Neuron (in vitro differentiated cells): ENCODE data around the gene AVPR2.

Source experiments
- H2AFZ ChIP-seq: one replicate; pipeline ENCODE4 v1.6.1; 2013; ENCODE audit warnings: low read depth, mild to moderate bottlenecking, inconsistent platforms, low read length, moderate library complexity
- H3K27me3 ChIP-seq: one replicate; pipeline ENCODE4 v1.6.1; 2013; ENCODE audit warnings: low read length; ENCODE audit not compliant: insufficient read depth
- H3K36me3 ChIP-seq: one replicate; pipeline ENCODE4 v1.6.1; 2013; ENCODE audit warnings: low read length; ENCODE audit not compliant: insufficient read depth
- H3K4me1 ChIP-seq: one replicate; pipeline ENCODE4 v1.6.1; 2013; ENCODE audit warnings: low read length; ENCODE audit not compliant: insufficient read depth
- H3K4me3 ChIP-seq: 2 replicates; pipeline ENCODE4 v1.5.1; 2013; ENCODE audit warnings: mild to moderate bottlenecking, low read length, moderate library complexity
- H3K9me3 ChIP-seq: one replicate; pipeline ENCODE4 v1.6.1; 2013; ENCODE audit warnings: low read length

Gene AVPR2

GRCh38 chrX:153919281-153919680, 14.8 kb downstream of the AVPR2 start:
- no peak overlapping the region for H3K4me3 ChIP-seq
- no peaks in the 10 kb centered on the region for H3K36me3 ChIP-seq
- no peak overlapping the region for H2AFZ ChIP-seq
- no peaks in the 10 kb centered on the region for H3K9me3 ChIP-seq
- H3K4me1 ChIP-seq = peaks cover 10% of the 10 kb centered on the region
- peaks cover 19% of the 10 kb centered on the region for H3K27me3 ChIP-seq

DNA sequence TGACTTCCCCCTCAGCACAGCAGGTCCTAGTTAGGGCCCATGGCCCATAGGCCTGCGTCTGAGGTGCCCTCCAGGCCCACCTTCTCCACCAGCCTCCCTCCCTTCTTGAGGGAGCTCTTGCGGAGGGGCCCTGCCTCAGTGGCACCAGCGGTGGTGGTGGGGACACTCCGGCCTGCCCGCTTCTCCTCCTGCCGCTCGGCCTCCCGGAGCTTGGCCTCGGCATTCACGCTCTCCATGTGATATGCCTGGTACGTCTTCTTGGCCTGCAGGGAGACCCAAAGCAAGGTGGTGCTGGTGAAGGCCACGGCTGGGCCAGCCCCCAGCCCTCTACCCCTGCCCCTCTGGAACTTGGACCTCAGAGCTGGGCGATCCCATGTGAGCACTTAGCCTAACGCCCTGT, 16.1 kb downstream of the AVPR2 start:
- Histone ChIP-seq H2AFZ (no peak overlapping the region), H3K4me1 (peaks cover 10% of the 10 kb centered on the region), H3K4me3 (no peak overlapping the region), H3K36me3 (no peaks in the 10 kb centered on the region), H3K9me3 (no peaks in the 10 kb centered on the region), H3K27me3 (peaks cover 21% of the 10 kb centered on the region)

DNA sequence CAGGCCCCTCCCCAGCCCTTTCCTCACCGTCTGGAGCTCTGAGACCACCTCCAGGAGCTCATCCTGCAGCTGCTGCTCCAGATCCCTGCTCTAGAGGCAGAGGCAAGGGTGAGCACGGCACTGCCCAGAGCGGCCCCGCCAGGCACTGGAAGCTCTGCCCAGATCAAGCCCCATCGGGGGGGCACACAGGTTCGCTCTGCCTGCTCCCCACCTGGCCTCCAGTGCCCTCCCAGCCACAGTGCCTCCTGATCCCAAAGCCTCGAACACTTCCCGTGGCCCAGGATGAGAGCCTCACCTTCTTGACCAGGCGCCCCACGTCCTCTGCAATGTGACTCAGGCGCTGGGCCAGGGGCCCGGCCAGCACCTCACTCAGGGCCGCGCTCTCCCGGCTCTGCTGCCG, 16.6 kb downstream of the AVPR2 start:
- Histone ChIP-seq H2AFZ (no peak overlapping the region), H3K27me3 (peaks cover 17% of the 10 kb centered on the region), H3K4me1 (peaks cover 10% of the 10 kb centered on the region), H3K36me3 (no peaks in the 10 kb centered on the region), H3K4me3 (no peak overlapping the region), H3K9me3 (no peaks in the 10 kb centered on the region)

DNA sequence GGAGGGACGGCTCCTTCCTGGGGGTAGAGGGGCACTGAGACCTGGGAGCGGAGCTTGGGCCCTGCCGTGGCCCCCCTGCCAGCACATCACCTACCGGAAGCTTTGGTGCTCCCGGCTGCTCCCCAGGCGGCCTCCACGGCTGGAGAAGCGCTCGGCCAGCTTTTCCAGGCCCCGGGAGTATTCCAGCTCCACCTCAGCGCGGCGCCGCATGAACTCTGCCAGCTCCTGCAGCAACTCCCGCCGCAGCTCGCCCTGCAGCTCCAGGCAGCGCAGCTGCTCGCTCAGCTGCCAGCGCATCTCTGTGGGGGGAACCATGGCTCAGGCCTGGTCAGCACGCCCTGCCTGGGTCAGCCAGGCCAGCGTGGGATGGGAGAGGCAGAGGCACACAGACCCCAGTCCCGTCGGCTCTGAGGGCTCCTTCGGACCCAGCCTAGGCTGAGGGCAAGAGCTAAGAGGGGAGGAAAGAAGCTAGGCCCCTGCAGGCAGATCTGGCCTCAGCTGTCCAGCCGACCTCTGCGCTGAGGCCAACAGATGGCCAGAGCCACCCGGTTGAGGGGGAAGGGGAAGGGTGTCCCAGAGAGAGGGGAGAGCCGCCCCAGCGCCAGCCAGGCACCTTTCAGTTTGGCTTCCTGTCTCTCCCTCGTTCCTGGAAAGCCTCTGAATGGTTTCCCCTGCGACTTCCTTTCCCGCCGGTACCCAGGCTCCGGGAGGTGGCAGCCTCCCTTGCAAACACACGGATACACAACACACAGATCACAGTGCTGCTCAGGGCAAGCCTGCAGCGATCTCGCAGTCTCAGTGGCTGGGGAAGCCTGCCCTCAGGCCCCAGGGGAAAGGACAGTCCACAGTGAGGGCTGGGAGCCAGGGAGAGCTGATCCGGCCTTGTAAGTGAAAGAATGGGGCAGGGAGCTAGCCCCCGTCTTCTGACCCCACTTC, 17.3 kb downstream of the AVPR2 start:
- Histone ChIP-seq H3K4me1 (peaks cover 13% of the 10 kb centered on the region), H3K9me3 (no peaks in the 10 kb centered on the region), H2AFZ (no peak overlapping the region), H3K36me3 (no peaks in the 10 kb centered on the region), H3K27me3 (peaks cover 15% of the 10 kb centered on the region), H3K4me3 (no peak overlapping the region)

- H3K4me1 ChIP-seq = peaks cover 17% of the 10 kb centered on the region
- H2AFZ ChIP-seq = no peak overlapping the region
- H3K4me3 ChIP-seq = no peak overlapping the region
- no peaks in the 10 kb centered on the region for H3K9me3 ChIP-seq
- H3K27me3 ChIP-seq = peaks cover 15% of the 10 kb centered on the region
- no peaks in the 10 kb centered on the region for H3K36me3 ChIP-seq
Measured at GRCh38 chrX:153922932-153923857, 18.7 kb downstream of the AVPR2 start.

- Histone ChIP-seq H3K4me1 (peaks cover 20% of the 10 kb centered on the region), H3K9me3 (no peaks in the 10 kb centered on the region), H2AFZ (no peak overlapping the region), H3K27me3 (peaks cover 13% of the 10 kb centered on the region), H3K4me3 (no peak overlapping the region), H3K36me3 (no peaks in the 10 kb centered on the region)
Measured at GRCh38 chrX:153924149-153924861, 19.8 kb downstream of the AVPR2 start.

DNA sequence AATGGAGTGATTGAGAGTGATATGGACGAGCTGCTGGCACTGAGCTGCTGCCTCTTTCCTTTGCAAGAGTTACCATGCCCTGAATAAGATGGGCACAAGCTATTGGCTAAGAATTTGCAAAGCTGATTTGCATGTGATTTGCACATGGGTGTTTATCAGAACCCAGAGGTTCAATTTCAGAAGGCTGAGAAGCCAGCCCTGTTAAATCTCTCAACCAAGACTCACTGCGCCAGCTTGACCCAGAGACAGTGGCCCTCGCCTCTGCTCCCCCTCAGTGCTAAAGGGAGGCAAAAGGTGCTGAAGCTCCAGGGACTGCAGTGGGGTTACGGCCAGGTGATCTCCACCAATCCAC, 20.9 kb downstream of the AVPR2 start:
- H3K9me3 ChIP-seq = no peaks in the 10 kb centered on the region
- no peak overlapping the region for H2AFZ ChIP-seq
- peaks cover 15% of the 10 kb centered on the region for H3K27me3 ChIP-seq
- H3K36me3 ChIP-seq = no peaks in the 10 kb centered on the region
- peaks cover 20% of the 10 kb centered on the region for H3K4me1 ChIP-seq
- no peak overlapping the region for H3K4me3 ChIP-seq

DNA sequence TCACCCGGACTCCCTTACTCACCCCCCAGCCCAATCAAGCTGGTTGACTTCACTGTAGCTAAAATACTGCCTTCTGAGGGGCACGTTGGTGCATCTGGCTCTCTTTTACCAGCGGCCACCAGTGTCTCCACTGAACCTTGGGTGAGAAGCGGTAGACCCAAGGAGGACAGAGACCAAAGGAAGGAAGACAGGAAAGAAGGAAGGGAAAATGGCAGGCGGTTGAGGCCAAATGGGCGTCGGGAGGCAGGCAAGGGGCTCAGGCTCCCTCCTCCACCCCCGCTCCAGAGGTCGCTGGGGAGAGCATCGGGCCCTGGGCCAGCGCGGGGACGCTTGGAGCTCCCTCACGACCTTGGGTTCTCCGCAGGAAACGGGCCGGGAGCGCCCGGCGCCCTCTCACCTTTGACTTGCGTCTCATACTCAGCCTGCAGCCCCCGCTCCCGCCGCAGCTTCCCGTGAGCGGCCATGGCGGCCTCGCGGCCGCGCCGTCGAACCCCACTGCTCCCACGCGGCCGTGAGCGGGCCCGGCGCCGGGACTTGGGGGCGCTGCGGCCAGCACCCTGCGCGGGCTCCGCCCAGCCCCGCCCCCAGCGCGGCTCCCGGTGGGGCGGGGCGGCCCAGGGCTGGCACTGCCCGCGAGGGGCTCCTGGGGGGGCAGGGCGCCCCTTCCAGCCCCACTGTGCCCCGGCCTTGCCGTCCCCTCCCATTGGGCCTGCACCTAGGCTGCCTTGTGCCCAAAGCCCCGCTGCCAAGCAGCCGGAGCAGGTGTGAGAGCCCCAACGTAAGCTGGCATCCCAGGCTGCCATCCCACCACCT, 21.5 kb downstream of the AVPR2 start, which contains the start of gene ARHGAP4:
Gene ARHGAP4, minus strand, starts transcription at position 526 of the 813 bp plus-strand sequence. Its CDS starts 62 bp downstream, at position 464.
- Histone ChIP-seq H3K36me3 (no peaks in the 10 kb centered on the region), H3K9me3 (no peaks in the 10 kb centered on the region), H3K4me1 (peaks cover 20% of the 10 kb centered on the region), H3K4me3 (peak within 1 kb of the TSS; percentile 67), H3K27me3 (peaks cover 11% of the 10 kb centered on the region), H2AFZ (no peak within 1 kb of the TSS)

GRCh38 chrX:153926552-153926857, 22.0 kb downstream of the AVPR2 start:
- Histone ChIP-seq H3K36me3 (peaks cover under 1% of the 10 kb centered on the region), H3K27me3 (peaks cover 16% of the 10 kb centered on the region), H3K4me3 (no peak overlapping the region), H3K9me3 (no peaks in the 10 kb centered on the region), H2AFZ (no peak overlapping the region), H3K4me1 (peaks cover 18% of the 10 kb centered on the region)

GRCh38 chrX:153926858-153927671, 22.6 kb downstream of the AVPR2 start:
- Histone ChIP-seq H2AFZ (no peak overlapping the region), H3K27me3 (peaks cover 16% of the 10 kb centered on the region), H3K9me3 (no peaks in the 10 kb centered on the region), H3K4me3 (peak overlapping the region; percentile 67), H3K36me3 (peaks cover 5% of the 10 kb centered on the region), H3K4me1 (peaks cover 12% of the 10 kb centered on the region)

DNA sequence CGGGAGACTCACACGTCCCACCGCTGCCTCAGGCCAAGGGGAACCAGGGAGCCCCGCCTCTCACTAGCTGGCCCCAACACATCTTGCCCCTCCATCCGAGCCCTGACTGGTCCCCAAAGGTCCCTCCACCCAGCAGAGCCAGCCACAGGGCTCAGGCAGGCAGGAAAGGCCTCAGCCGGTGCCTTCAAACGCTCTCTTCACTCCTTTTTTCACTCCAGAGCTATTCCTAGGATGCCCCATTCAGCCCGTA, 23.1 kb downstream of the AVPR2 start:
- Histone ChIP-seq H2AFZ (no peak overlapping the region), H3K4me3 (peak overlapping the region; percentile 67), H3K27me3 (peaks cover 16% of the 10 kb centered on the region), H3K4me1 (peaks cover 10% of the 10 kb centered on the region), H3K9me3 (no peaks in the 10 kb centered on the region), H3K36me3 (peaks cover 9% of the 10 kb centered on the region)
